HepG2 (cell line): ENCODE measurements around the gene LDLRAP1. TPM values are rescaled to one million over a fixed set of nuclear protein-coding genes. Genes with fewer than 3 reads are reported as not detected.

Source experiments
- CEBPG ChIP-seq: IDR thresholded peaks from 2 replicates; pipeline ENCODE4 v1.6.1; 2016
- CENPBD1 ChIP-seq: sonication (generic); formaldehyde crosslinking; IDR thresholded peaks from 2 replicates; pipeline ENCODE4 v1.8.0; 2022; ENCODE audit warnings: missing genetic modification reagents, low read depth, mild to moderate bottlenecking, borderline replicate concordance
- CENPT ChIP-seq: sonication (generic); formaldehyde crosslinking; IDR thresholded peaks from 2 replicates; pipeline ENCODE4 v1.8.0; 2022; ENCODE audit warnings: low read depth, mild to moderate bottlenecking, moderate library complexity, missing genetic modification reagents
- GATAD1 ChIP-seq: IDR thresholded peaks from 2 replicates; pipeline ENCODE4 v1.6.1; 2016; ENCODE audit warnings: missing genetic modification reagents, missing compliant biosample characterization
- HINFP ChIP-seq: sonication (generic); formaldehyde crosslinking; IDR thresholded peaks from 2 replicates; pipeline ENCODE4 v1.4.0; 2020; ENCODE audit warnings: low read depth, mild to moderate bottlenecking, missing genetic modification reagents
- HMGXB3 ChIP-seq: sonication (generic); formaldehyde crosslinking; IDR thresholded peaks from 2 replicates; pipeline ENCODE4 v1.4.0; 2020; ENCODE audit warnings: missing genetic modification reagents, borderline replicate concordance
- IRX3 ChIP-seq: sonication (generic); formaldehyde crosslinking; IDR thresholded peaks from 2 replicates; pipeline ENCODE4 v1.8.1; 2023; ENCODE audit warnings: mild to moderate bottlenecking, low read depth, missing genetic modification reagents, borderline replicate concordance
- JUN ChIP-seq: sonication (generic); formaldehyde crosslinking; IDR thresholded peaks from 2 replicates; pipeline ENCODE4 v1.4.0; 2020; ENCODE audit warnings: mild to moderate bottlenecking, missing genetic modification reagents
- MBD4 ChIP-seq: IDR thresholded peaks from 2 replicates; pipeline ENCODE4 v1.6.1; 2012; ENCODE audit warnings: low read length, inconsistent platforms, borderline replicate concordance
- PAWR ChIP-seq: sonication (generic); formaldehyde crosslinking; IDR thresholded peaks from 2 replicates; pipeline ENCODE4 v1.4.0; 2020; ENCODE audit warnings: missing genetic modification reagents, mild to moderate bottlenecking, borderline replicate concordance
- POLR2AphosphoS2 ChIP-seq: IDR thresholded peaks from 2 replicates; pipeline ENCODE4 v1.6.1; 2011; ENCODE audit warnings: low read depth, low read length, improper control_type of control experiment
- POLR2AphosphoS5 ChIP-seq: IDR thresholded peaks from 2 replicates; pipeline ENCODE4 v1.6.1; 2012; ENCODE audit warnings: low read depth, low read length
- RFX1 ChIP-seq: fragments of 450-650 bp; IDR thresholded peaks from 2 replicates; pipeline ENCODE4 v1.6.1; 2017
- TOE1 ChIP-seq: sonication (generic); formaldehyde crosslinking; IDR thresholded peaks from 2 replicates; pipeline ENCODE4 v1.4.0; 2020; ENCODE audit warnings: mild to moderate bottlenecking, missing genetic modification reagents
- ZBTB39 ChIP-seq: sonication (generic); formaldehyde crosslinking; IDR thresholded peaks from 2 replicates; pipeline ENCODE4 v1.5.0; 2020; ENCODE audit warnings: missing genetic modification reagents
- ZGPAT ChIP-seq: IDR thresholded peaks from 2 replicates; pipeline ENCODE4 v1.6.1; 2016; ENCODE audit warnings: mild to moderate bottlenecking
- ZNF432 ChIP-seq: sonication (generic); formaldehyde crosslinking; IDR thresholded peaks from 2 replicates; pipeline ENCODE4 v1.5.0; 2020; ENCODE audit warnings: missing genetic modification reagents, mild to moderate bottlenecking, borderline replicate concordance
- ZNF589 ChIP-seq: sonication (generic); formaldehyde crosslinking; conservative IDR thresholded peaks from 2 replicates; pipeline ENCODE4 v1.8.0; 2022; ENCODE audit warnings: mild to moderate bottlenecking, moderate library complexity, missing genetic modification reagents
- ZNF644 ChIP-seq: IDR thresholded peaks from 2 replicates; pipeline ENCODE4 v1.6.1; 2016; ENCODE audit warnings: low read depth
- ZNF761 ChIP-seq: sonication (generic); formaldehyde crosslinking; conservative IDR thresholded peaks from 2 replicates; pipeline ENCODE4 v1.4.0; 2020; ENCODE audit warnings: mild to moderate bottlenecking, missing genetic modification reagents
- ZNF879 ChIP-seq: sonication (generic); formaldehyde crosslinking; IDR thresholded peaks from 2 replicates; pipeline ENCODE4 v1.8.1; 2023; ENCODE audit warnings: missing genetic modification reagents
- polyA plus RNA-seq, 8 experiments: library from polyadenylated mRNA; depleted of rRNA in 3 of 8; stranded (reverse) in 7 of 8; unstranded in 1 of 8; fragments of >200 nt; fragmentation: Illumina TruSeq in 4 of 8; extraction: Trizol in 4 of 8; gene quantifications; 2 replicates each; pipeline versions ENCODE4 v1.2.1 to v1.2.3, GENCODE V29; 2011 to 2016; ENCODE audit warnings: low read depth in 4 of 8, missing spikeins in 1 of 8, mixed read lengths in 1 of 8; ENCODE audit not compliant: insufficient read depth in 1 of 8
- total RNA-seq, 5 experiments: library from RNA; depleted of rRNA; stranded (reverse); fragments of >200 nt; fragmentation: Illumina TruSeq; extraction: Trizol; gene quantifications; 2 replicates each; pipeline ENCODE4 v1.2.3, GENCODE V29; 2016; ENCODE audit warnings: low read depth in 1 of 5

The LDLRAP1 gene
- total and polyA plus RNA-seq, 2 of the 13 experiments (the other 11 are each of a cell fraction or from before 2014, with no cell fraction given) = 7.2 to 12.1 TPM

- TF ChIP-seq CEBPG (no peak), CENPBD1 (CRISPR knock-in tag) (no peak), POLR2AphosphoS2 (no peak), HMGXB3 (CRISPR knock-in tag) (no peak), ZBTB39 (CRISPR knock-in tag) (no peak), ZNF879 (CRISPR knock-in tag) (no peak), RFX1 (no peak), GATAD1 (CRISPR knock-in tag) (no peak), ZNF761 (CRISPR knock-in tag) (no peak), ZNF644 (no peak), PAWR (CRISPR knock-in tag) (no peak), MBD4 (no peak), JUN (no peak), HINFP (CRISPR knock-in tag) (no peak), ZNF432 (CRISPR knock-in tag) (no peak), TOE1 (CRISPR knock-in tag) (no peak), CENPT (CRISPR knock-in tag) (no peak), POLR2AphosphoS5 (peak; percentile 39), ZNF589 (CRISPR knock-in tag) (no peak), IRX3 (CRISPR knock-in tag) (no peak), ZGPAT (CRISPR knock-in tag) (no peak; the same call in 1 of the 2 replicates)
Observed at GRCh38 chr1:25543425-25544242, at the start of gene LDLRAP1 (continued).
